Cardiac fibroblast (primary cell): ENCODE results near the gene ARL16.
A peak's percentile ranks its signal among the peaks of the same experiment; 100 is the strongest.

Experiments used
- DNase-seq, 2 donors: peaks; one replicate each; pipeline versions ENCODE4 v3.0.0 to v3.0.0-alpha.2; 2010; ENCODE audit warnings: low read depth in 2 of 2
- H3K4me3 ChIP-seq, 2 donors: replicated peaks in 1 of 2; 1 replicate in 1 of 2; 2 replicates in 1 of 2; pipeline ENCODE4 v1.5.1; 2011; ENCODE audit warnings: low read depth in 2 of 2, low read length in 2 of 2, mild to moderate bottlenecking in 2 of 2, moderate library complexity in 1 of 2
- CTCF ChIP-seq: IDR thresholded peaks from one replicate; pipeline ENCODE4 v1.5.1; 2011; ENCODE audit warnings: low read depth, mild to moderate bottlenecking, low read length, inconsistent platforms

The ARL16 gene

DNA sequence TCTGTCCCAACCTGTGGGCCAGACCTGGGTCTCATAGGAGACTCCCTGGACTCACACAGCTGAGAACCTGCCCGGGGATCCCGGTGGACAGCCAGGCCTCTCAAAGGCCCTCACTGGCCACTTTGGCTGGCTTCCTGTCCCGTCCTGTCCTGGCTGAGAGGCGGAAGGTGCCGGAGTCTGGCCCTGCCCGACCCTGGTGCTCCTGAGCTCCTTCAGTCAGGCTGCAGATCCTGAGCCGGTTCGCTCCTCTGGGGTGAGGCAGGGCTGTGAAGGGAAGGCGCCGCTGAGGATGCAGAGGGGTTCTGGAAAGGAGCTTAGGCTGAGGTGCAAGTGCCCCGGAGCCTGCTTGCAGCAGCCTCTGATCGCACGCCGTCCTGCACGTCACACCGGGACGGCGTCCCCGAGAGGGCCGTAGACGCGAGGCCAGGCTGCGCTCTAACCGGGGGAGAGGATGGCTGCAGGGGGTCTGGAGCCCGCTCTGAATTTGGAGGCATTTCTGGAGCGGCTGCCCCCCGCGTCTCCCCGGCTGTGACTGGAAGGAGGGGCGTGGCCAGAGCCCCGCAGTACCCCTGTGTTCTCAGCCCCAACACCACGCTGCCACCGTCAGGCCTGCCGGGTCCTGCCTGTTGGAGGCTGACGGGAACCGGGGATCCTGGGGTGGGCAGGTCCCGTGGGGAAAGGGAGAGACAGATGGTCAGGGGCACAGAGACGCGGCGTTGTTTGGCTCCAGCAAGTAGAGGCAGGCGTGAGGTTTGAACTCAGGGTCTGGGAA is 4.4 kb upstream of the ARL16 start:
- no peak for TF ChIP-seq CTCF
- H3K4me3 ChIP-seq, result no peak overlapping the region
- DNase-seq, result no peak

DNA sequence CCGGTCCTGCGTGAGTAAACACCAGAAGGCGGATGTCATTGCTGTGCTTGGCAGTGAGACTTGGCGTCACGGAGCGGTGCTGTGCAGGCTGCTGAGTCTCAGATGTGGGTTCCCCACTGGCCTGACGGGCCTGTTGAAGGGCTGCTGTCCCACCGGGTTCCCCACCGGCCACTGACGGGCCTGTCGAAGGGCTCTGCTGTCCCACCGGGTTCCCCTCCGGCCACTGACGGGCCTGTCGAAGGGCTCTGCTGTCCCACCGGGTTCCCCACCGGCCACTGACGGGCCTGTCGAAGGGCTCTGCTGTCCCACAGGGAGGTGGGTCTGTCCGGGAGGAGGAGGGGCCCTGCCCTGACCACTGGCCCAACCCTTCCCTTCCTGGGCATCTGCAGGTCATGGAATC is 3.0 kb upstream of the ARL16 start:
- no peak overlapping the region for H3K4me3 ChIP-seq
- TF ChIP-seq CTCF, result no peak
- DNase-seq, result no peak

DNA sequence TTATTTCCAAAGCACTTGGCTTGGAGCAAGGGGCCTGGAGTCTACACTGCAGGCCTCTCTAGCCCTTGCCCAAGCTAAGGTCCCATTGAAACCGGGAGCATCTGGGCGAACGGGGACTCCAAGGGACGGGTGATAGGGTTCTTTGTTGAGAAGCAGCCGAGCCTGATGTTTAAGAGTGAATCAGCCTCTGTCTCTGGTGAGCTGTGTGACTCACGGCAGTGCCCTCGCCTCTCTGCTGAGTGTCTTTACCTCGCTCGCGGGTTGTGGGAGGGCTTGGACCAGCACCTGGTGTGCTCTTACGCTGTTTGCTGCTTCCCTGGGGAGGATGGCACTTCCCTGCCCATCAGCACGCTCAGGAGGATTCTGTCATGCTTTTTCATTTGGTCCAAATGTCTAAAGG is 1.5 kb upstream of the ARL16 start:
- DNase-seq, result peak; percentile 23 to 82
- no peak for TF ChIP-seq CTCF
- peak overlapping the region; percentile 62 to 98 for H3K4me3 ChIP-seq

- peak overlapping the region; percentile 62 to 98 for H3K4me3 ChIP-seq
- no peak for TF ChIP-seq CTCF
- peak in 1 of 2 donors; percentile 90 for DNase-seq
These were observed 880 bp upstream of the ARL16 start for GRCh38 chr17:81684442-81684911.

GRCh38 chr17:81683208-81683583 is 401 bp downstream of the ARL16 start:
- DNase-seq, result no peak
- H3K4me3 ChIP-seq, result peak overlapping the region; percentile 92 to 98
- no peak for TF ChIP-seq CTCF

DNA sequence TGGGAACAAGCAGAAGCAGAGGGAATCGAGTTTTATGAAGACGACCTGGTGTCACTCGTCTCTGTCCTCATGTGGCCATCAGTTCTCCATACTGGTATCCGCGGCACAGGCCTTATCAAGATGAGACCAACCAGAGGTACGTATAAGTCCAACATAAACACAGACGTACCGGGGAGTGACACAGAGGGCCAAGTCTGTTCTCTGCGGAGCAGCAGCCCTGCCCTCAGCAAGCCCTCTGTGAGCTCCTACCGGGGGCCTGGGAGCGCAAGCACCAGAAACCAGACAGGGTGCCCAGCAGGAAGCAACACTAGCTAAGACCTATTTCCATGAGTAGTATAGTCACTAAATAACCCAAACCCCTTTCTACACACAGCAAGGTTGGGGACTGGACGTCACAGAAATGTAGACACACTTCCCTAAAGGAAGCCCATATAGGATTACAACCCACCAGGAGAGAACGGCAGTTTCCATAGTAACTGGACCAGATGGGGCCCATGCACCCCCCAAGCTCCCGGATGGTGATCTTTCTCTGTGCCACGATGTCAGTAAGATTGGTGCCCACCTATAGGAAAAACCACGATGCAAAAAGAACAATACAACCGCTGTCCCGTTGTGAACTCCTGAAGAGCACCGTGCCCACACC is 911 bp downstream of the ARL16 start:
- TF ChIP-seq CTCF, result no peak
- DNase-seq, result peak; percentile 14 to 17
- peak overlapping the region; percentile 92 to 98 for H3K4me3 ChIP-seq
